Bronchial epithelial cell (primary cell): ENCODE results near the gene LRP1-AS. TPM values are rescaled to one million over a fixed set of nuclear protein-coding genes. Genes with fewer than 3 reads are reported as not detected.

ENCODE experiments used
- DNase-seq: peaks from one replicate; pipeline ENCODE4 v3.0.0-alpha.2; 2010; ENCODE audit warnings: low read depth
- FAIRE-seq: peaks from 2 replicates; lab custom pipeline; 2011; peaks lifted over from hg19 to GRCh38; lab: Jason Lieb, UNC
- H3K27me3 ChIP-seq: 2 replicates; pipeline ENCODE4 v1.5.1; 2011; ENCODE audit warnings: low read length; ENCODE audit not compliant: control insufficient read depth, insufficient read depth
- H3K36me3 ChIP-seq: 2 replicates; pipeline ENCODE4 v1.5.1; 2011; ENCODE audit warnings: low read length; ENCODE audit not compliant: control insufficient read depth, insufficient read depth
- H3K4me3 ChIP-seq: 2 replicates; pipeline ENCODE4 v1.5.1; 2011; ENCODE audit warnings: mild to moderate bottlenecking, low read depth, low read length, control low read depth
- total RNA-seq: library from RNA; depleted of rRNA; stranded (reverse); fragments of >200 nt; gene quantifications from 2 replicates; pipeline ENCODE4 v1.2.1, GENCODE V29; 2014
- TF ChIP-seq, protein P1 (sequence below): IDR thresholded peaks from 2 replicates; pipeline ENCODE4 v1.5.1; 2011; ENCODE audit warnings: mild to moderate bottlenecking, moderate library complexity, low read length, control low read depth, inconsistent platforms; ENCODE audit not compliant: insufficient read depth, severe bottlenecking

Gene LRP1-AS
- total RNA-seq, 1 donor from 2014 or later = not detected

DNA sequence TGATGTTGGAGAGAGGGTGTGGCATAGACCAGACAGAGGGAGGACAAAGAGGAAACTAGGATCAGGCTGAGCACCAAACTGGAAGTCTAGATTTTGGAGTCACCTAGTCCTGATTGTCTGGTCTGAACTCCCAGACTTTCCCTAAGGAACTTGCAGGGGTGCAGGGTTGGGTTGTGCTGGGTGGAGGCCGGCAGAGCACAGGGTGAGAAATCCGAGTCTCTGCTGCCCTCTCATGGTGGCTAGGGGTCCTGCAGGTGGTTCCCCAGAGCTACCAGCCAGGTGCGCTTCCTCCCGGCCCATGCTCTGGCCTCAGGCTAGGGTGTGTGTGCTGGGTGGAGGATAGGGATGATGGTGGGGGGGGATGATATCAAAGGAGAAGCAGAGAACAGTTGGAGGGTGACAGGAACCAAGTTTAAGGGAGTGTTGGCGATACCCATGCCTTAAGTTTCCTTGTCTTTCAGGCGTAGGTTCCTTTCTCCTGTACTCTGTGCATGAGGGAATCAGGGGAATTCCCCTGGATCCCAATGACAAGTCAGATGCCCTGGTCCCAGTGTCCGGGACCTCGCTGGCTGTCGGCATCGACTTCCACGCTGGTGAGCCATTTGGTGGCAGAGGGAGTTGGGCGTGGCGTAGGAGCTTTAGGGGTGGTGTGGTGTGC lies 35.6 kb upstream of the LRP1-AS start:
- Histone ChIP-seq H3K27me3 (no peaks in the 10 kb centered on the region), H3K36me3 (peaks cover 60% of the 10 kb centered on the region), H3K4me3 (no peak overlapping the region)
- TF ChIP-seq, protein P1, sequence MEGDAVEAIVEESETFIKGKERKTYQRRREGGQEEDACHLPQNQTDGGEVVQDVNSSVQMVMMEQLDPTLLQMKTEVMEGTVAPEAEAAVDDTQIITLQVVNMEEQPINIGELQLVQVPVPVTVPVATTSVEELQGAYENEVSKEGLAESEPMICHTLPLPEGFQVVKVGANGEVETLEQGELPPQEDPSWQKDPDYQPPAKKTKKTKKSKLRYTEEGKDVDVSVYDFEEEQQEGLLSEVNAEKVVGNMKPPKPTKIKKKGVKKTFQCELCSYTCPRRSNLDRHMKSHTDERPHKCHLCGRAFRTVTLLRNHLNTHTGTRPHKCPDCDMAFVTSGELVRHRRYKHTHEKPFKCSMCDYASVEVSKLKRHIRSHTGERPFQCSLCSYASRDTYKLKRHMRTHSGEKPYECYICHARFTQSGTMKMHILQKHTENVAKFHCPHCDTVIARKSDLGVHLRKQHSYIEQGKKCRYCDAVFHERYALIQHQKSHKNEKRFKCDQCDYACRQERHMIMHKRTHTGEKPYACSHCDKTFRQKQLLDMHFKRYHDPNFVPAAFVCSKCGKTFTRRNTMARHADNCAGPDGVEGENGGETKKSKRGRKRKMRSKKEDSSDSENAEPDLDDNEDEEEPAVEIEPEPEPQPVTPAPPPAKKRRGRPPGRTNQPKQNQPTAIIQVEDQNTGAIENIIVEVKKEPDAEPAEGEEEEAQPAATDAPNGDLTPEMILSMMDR = peak; percentile 95
- peak; percentile 80 for DNase-seq
- FAIRE-seq = peak; percentile 89

DNA sequence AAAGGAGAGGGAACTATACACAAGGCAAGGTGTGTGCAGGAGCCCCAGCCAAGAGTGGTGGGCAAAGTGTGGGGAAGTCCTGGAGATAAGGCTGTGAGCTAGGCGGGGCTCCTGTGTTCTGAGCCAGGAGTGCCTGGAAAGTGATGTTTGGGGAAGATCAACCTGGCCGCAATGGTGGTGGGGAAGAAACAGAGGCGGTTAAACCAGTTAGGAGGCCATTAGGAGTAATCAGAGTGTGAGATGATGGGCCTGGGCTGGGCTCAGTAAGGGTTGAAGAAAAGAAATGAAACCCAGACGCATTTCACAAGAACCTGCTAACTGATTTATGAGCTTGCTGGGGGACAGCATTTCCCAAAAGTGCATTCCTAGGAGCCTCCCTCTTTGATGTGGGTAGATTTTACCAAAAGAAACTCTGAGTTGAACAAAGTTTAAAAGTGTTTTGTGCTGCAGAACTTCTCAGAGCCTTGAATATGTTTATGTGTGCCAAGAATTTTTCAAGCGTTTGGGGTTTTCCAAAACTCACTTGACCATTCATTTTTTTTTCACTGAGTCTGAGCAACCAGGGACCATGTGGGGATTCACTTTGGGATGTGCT lies 34.2 kb upstream of the LRP1-AS start:
- FAIRE-seq = no peak
- Histone ChIP-seq H3K4me3 (no peak overlapping the region), H3K36me3 (peaks cover 54% of the 10 kb centered on the region), H3K27me3 (no peaks in the 10 kb centered on the region)
- TF ChIP-seq, protein P1 = no peak
- DNase-seq = no peak

DNA sequence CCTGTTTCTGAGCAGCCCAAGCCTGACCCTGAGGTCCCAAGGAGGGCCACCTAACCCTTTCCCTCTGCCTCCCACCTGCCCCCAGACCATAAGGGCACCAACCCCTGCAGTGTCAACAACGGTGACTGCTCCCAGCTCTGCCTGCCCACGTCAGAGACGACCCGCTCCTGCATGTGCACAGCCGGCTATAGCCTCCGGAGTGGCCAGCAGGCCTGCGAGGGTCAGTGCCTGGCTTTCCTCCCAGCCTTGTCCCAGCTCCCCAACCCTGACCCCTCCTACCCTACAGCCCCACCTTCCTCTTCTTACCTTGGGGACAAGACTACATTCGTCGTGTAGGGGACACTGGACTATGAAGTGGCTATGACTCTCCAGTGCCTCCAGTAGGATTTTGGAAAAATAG lies 33.7 kb upstream of the LRP1-AS start:
- Histone ChIP-seq H3K4me3 (no peak overlapping the region), H3K36me3 (peaks cover 51% of the 10 kb centered on the region), H3K27me3 (no peaks in the 10 kb centered on the region)
- DNase-seq (no peak), FAIRE-seq (no peak)
- TF ChIP-seq, protein P1 = no peak

DNA sequence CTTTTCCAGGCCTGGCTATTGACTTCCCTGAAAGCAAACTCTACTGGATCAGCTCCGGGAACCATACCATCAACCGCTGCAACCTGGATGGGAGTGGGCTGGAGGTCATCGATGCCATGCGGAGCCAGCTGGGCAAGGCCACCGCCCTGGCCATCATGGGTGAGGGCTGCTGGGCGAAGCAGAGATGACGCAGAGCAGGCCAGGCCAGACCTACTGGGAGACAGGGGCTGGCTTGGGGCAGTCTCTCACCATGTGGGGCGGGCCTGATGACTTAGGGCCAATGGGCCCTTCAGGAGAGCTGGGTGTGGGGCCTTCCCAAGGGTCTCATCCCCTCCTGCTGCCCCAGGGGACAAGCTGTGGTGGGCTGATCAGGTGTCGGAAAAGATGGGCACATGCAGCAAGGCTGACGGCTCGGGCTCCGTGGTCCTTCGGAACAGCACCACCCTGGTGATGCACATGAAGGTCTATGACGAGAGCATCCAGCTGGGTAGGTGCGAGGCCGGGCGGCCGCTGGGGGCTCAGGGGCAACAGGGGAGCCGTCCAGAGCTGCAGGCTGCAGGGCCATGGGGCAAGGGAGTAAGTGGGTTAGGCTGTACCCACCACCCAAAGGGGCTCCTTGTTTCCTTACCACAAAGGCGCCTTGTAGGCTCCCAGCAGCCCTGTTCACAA lies 33.0 kb upstream of the LRP1-AS start:
- H3K36me3 ChIP-seq = peaks cover 46% of the 10 kb centered on the region
- FAIRE-seq (no peak), DNase-seq (no peak)
- TF ChIP-seq, protein P1 = no peak
- no peaks in the 10 kb centered on the region for H3K27me3 ChIP-seq
- H3K4me3 ChIP-seq = no peak overlapping the region

DNA sequence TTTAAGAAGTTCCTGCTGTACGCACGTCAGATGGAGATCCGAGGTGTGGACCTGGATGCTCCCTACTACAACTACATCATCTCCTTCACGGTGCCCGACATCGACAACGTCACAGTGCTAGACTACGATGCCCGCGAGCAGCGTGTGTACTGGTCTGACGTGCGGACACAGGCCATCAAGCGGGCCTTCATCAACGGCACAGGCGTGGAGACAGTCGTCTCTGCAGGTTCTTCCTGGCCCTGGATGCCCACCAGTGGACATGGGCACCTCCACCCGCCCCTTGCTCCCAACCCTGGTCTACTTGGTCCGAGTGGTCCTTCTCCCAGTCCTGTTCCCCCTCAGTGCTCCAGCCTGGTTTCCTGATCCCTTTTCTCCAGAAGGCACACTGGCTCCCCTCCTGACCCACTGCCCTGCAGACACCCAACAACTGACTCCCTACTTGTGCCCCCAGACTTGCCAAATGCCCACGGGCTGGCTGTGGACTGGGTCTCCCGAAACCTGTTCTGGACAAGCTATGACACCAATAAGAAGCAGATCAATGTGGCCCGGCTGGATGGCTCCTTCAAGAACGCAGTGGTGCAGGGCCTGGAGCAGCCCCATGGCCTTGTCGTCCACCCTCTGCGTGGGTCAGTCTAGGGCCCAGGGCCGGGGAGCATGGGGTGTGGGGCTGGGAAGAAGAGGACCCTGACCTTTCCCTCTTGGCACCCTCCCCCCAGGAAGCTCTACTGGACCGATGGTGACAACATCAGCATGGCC lies 32.1 kb upstream of the LRP1-AS start:
- DNase-seq (no peak), FAIRE-seq (peak; percentile 50)
- no peaks in the 10 kb centered on the region for H3K27me3 ChIP-seq
- H3K4me3 ChIP-seq = no peak overlapping the region
- peaks cover 38% of the 10 kb centered on the region for H3K36me3 ChIP-seq
- TF ChIP-seq, protein P1 = no peak
